HG03565 (cell line): ENCODE results near the gene LANCL3.
"Not testable (repeated sequence)": the region's sequence is repeated elsewhere in the genome, so short reads cannot be mapped to it uniquely, and the experiment has no call there.

ENCODE experiments used
- ATAC-seq: cut with Tn5 transposase; IDR thresholded peaks from one replicate; pipeline ENCODE4 v1.9.1; 2021; ENCODE audit warnings: mild to moderate bottlenecking, moderate library complexity; ENCODE audit not compliant: unreplicated experiment

LANCL3 gene

DNA sequence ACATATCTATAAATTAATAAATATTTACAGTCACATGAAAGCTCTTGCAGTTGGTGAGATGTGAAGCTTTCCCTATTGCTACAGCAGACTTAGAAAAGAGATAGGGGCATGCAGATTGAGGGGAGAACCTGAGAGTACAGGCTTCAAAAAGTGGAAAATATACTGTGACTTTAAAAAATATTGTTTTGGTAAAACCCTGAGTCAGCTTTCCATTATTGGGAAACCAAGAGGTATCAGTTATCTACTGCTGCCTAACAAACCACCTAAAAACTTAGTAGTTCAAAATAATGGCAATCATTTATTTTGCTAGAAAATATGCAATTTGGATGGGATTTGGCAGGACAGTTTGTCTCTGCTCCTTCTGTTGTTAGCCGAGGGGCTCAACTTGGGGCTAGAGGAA, 38.3 kb downstream of the LANCL3 start:
- no peak for ATAC-seq

DNA sequence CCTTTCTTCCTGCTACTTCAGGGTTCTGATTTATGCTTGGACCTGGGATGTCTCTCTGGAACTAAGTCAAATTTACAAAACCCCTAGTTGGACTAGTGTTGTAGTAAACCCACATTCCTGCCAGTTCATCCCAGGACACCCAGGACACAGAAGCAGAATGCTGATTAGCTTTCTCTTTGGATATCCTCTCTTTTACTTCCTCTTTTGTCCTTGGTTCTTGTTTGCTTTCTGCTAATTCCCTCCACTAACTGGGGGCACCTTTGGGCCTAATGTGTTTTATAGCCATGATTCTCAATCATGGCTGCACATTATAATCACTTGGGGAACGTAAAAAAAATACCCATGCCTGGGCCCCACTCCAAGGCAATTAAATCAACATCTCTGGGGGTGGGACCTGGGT, 42.5 kb downstream of the LANCL3 start:
- ATAC-seq = no peak

DNA sequence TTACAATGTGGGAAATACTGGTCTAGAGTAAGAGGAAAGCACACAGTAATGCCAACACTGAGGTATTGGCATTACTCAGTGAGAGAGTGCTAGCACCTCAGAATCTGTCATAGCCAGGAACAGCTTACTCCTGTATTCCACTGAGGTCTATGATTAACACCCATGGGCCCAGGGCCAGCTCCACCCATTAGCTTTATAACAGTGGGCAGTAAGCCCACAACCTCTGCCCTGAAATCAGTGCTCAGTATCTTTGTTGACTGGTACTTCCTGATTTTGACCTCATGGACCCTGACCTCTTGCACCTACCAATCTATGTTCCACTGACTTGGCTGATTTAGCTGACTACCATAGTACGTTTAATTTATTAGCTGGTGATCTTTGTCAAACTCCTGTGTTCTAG, 56.1 kb downstream of the LANCL3 start:
- ATAC-seq = no peak

DNA sequence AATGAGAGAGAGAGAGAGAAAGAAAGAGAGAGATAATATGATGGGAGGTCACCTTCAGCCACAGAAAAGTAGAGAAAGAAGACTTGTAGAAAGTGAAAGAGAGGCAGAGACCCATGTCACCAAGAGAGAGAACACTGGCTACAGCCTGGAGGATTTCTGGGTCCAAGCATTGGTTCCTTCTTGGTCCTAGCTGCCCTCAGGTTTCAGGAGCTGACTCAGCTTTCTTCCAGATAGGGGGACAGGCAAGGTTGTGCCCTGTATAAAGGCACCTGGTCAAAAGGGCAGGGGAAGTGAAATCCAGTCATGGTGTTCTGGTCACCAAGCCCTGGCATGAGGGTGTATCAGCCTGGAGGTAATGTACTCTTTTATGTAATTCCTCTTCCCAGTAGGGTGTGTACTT, 66.6 kb downstream of the LANCL3 start:
- ATAC-seq = no peak

DNA sequence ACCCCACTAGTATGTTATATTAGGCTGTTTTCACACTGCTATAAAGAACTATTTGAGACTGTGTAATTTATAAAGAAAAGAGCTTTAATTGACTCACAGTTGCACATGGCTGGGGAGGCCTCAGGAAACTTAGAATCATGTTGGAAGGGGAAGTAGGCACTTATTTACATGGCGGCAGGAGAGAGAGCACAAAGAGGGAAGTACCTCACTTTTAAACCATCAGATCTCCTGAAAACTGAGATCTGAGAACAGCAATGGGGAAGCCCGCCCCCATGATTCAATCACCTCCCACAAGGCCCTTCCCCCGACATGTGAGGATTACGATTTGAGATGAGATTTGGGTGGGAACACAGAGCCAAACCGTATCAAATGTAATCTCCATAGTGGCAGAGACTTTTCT, 68.7 kb downstream of the LANCL3 start:
- ATAC-seq = no peak

DNA sequence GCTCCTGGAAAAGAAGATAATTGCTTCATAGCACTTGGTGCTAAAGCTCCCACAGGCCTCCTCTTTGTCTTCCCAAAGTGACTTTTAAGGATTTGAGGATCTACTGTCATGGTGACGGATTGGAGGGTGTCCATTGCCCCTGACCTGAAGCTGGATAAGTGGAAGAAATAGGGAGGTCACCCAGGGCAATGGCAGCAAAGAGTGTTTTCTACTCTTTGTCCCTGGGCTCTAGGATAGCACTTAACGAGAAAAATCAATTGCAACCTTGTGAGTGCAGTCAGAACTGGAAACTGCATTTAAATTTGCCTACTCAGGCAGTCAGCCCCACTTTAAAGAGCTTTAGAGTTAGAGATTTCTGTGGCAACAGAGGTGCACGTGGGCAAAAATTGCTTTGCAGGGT, 70.4 kb downstream of the LANCL3 start:
- ATAC-seq = no peak

DNA sequence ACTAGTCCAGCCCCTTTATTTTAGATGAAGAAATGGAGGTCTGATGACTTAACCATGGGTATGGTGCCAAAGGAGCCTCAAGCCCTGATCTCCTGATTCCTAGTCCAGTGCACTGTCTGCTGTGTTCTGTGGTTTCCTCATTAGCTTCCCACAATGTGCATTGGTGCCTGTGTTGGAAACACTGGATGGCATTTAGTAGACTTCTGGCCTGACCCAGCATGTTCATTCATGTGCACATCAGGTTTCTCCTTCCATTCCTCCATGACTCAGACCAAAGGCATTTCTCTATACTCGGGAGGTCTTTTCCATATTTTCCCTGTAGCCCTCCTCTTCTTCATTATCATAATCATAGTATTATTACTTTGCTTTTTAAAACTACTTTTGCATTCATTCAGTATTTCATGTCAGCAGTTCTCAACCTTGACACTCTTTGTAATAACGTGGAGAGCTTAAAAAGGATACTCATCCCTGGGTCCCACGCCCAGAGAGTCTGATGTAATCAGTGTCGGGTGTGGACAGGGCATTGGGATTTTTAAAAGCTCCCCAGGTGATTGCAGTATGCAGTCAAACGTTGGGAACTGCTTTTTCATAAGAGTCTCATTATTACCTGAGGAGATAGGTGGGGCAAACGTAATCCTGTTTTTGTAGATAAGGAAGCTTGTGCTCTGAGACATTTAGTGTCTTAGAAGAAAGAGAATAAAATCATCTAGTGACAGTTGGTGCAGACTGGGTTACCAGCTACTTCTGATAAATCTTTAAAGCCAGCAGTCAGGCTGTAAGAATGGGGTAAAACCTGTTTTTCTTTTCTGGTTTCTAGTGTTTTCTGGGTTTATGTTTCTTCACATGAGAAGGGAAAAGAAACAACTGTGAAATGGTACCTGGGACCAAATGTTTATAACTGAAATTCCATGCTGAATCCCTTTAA, 73.2 kb downstream of the LANCL3 start:
- ATAC-seq = no peak

DNA sequence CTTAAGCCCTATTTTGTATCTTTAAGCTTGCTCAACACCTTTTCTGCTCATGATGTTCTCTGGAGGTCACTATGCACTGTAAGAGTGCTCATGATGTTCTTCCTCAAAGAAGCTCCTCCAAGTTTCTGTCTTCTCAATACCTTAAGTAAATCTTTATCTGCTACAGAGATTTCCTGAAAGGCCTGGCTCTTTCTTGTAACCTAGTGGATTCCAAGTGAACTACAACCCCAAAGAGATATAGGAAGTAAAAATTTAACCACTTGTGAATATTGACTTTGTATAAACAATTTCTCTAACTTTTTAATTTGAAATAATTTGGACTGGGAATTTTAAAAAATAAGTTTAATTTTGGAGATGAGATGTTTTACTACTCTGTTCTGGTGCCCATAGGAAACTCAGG, 74.8 kb downstream of the LANCL3 start:
- no peak for ATAC-seq

DNA sequence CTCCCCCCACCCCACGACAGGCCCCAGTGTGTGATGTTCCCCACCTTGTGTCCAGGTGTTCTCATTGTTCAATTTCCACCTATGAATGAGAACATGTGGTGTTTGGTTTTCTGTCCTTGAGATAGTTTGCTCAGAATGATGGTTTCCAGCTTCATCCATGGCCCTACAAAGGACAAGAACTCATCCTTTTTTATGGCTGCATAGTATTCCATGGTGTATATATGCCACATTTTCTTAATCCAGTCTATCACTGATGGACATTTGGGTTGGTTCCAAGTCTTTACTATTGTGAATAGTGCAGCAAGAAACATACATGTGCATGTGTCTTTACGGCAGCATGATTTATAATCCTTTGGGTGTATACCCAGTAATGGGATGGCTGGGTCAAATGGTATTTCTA, 79.4 kb downstream of the LANCL3 start:
- not testable (repeated sequence) for ATAC-seq

DNA sequence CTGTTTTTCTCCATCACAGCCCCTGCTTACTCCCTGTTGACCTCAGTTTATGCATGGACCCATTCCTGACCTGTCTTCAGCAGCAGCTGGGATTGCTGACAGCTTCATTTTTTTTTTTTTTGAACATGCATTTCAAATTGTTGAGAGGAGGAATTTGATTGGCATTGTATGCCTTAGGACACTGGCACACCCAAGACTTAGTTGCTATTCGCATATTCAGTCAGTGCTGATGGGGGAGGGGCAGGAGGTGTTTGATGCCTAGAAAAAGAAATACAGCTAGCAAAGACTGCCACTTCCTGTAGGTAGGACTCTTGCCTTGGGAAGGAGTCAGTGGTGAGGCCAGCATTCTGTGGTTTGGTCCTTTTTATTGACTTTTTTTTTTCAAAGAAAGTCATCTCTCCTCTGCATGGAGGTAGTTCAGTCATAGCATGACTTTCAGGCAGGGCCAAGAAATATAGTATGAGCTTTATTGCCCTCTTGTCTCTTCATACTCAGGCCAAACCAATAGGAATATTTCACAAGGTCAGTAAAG, 80.5 kb downstream of the LANCL3 start:
- no peak for ATAC-seq

DNA sequence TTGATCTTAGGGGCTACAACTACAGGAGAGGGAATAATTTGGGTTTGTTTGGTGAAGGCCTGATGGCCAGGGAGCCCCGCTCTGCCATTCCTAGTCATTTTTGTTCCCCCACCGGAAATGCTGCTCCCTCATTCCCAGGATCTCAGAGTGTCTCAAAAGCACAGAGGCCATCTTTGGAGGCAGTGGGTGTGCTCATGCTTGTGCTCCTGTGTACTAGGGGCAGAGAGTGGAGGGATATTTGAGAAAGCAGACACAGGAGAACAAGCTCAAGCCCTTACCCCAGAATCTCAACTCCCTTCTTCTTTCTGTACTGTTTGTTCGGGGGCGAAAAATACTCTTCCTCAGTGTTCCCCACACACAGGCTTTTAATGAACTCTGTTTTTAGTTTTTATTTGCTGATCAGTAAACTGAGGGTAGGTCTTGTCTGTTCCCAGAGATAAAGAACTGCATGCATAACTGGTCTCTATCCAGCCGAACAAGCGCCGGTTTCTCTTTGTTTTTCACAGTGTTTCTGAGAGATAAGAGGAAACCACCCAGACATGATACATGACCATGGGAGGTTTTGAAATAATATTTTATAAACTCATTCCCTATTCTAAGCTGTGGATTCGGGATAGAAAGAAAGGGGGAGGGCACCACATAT, 81.2 kb downstream of the LANCL3 start:
- ATAC-seq = no peak

DNA sequence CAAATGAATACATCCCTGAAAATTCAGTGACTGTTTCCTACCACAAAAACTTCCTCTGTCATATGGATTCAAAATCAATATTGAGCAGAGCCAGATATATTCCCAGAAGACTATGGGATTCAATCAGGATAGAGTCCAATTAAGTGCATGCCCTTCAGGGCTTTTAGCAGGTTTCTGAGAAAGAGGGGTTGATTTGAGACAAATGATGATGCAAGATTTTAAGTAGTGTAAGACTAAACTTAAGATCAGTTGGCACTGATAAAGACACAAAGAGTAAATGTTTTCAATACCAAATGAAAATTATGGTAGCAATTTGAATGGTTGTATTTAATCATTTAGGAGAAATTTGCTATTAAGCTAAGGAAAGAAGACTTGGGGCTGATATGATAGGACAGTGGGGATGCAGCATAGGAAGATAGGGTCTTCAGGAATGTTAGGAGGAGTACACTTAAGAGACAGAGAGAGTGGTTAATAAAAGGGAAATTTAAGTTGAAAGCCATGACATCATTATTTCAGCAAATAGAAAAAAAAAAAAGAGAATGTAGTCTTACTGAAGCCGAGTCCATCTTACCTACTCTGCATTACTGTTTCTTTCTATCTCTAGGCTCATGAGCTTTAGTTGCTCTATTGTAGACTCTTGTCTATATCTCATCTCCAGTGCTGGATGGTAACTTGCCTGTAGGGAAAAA, 82.1 kb downstream of the LANCL3 start:
- no peak for ATAC-seq

DNA sequence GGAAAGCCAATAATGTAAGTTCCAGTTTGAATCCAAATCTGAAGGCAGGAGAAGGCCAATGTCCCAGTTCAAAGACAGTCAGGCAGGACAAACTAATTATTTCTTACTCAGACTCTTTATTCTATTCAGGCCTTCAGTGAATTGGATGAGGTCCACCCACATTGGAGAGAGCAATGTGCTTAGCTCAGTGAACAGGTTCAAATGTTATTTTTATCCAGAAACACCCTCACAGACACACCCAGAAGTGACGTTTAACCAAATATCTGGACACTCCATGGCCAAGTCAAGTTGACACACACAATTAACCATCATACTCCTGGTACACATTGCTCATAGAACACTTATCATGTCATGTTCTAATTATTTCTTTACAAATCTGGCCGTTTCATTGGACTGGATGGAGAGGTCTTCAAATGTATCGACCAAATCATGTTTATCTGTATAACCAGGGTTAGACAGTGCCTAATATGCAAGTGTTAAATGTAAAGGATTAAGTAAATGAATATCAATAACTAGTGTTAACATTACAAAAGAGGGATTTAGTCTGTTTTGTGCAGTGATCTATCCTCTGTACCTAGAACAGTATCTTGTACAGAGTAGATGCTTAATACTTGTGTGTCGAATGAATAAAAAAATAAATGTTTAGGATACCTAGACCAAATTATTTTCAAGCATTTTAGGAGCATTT, 87.0 kb downstream of the LANCL3 start:
- no peak for ATAC-seq

DNA sequence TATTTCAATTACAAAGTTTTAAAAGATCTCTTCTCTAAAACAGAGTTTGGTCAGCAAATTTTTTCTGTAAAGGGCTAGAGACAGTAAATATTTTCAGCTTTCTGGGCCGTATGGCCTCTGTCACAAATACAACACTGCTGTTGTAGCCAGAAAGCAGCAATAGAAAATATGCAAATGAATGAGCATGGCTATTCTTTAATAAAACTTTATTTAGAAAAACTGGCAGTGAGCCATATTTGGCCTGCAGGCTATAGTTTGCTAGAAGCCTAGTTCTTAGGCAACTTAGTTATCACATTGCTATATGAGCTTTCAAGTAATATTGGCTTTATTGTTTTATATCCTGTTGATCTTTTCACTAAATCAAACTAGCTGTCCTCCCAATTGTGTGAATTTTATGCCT, 87.6 kb downstream of the LANCL3 start:
- no peak for ATAC-seq

DNA sequence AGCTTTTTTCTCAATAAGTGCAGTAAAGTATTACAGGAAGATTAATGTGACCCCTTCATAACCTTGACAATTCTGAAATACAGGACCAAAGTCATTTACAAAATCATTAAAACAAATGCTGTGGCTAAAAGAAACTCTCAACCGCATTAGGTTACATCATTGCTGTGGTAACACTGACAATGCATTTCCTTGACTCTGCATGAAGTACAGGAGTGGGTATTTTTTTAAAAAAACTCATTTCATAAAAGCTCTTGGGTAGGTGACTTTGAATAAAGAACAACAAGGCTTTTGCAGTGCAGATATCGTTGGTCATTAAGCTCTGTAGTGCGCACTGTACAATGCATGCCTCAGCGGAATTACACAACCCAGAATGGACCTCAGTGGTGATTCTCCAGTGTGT, 90.7 kb downstream of the LANCL3 start:
- ATAC-seq = no peak

DNA sequence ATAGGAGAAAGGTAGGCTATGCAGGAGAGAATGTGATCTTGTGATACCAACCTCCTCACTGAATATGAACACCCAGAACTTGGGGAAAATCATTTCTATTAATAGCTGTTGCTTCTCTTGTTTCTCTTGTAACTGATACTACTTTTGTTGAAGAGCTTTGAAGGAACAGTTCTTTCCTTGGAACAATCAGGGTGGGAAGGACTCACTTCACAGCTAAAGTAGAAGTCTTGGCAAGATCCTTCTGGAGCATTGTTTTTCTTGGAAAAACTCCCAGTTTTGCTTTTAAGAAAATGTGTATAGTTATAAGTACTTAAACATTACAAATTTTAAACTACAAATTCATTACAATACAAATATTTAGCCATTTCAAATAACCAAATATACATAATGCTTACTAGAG, 95.1 kb downstream of the LANCL3 start:
- no peak for ATAC-seq

DNA sequence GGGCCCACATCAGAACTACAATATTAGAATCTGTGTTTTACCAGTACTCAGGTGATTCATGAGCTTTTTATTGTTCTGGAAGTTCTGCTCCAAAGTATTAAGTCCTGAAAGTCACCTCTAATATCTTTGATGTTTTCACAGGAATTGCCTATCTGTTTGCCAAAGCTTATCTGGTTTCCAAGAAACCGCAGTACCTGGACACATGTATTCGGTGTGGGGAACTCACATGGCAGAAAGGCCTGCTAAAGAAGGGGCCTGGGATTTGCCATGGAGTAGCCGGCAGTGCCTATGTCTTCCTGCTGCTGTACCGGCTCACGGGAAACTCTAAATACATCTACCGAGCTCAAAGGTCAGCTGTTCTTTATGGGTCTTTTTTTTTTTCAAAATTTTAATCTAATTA, 95.7 kb downstream of the LANCL3 start:
- no peak for ATAC-seq

DNA sequence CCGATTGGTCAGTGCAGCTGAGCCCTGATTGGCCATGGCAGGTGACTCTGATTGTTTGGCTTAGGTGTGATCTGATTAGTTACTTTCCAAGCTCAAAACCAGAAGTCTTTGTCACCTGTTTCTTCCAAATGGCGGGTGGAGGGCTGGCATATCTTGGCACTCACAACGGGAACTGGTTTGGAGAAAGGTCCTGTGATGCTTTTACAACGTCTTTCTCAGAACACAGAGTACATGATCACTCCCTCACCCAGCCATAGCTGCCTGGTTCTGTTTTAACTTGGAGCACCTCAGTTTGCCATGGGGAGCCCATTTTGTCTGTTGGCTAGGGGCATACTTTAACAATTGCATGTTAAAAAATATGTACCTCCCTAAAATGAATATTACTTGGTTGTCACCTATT, 101.1 kb downstream of the LANCL3 start:
- no peak for ATAC-seq

DNA sequence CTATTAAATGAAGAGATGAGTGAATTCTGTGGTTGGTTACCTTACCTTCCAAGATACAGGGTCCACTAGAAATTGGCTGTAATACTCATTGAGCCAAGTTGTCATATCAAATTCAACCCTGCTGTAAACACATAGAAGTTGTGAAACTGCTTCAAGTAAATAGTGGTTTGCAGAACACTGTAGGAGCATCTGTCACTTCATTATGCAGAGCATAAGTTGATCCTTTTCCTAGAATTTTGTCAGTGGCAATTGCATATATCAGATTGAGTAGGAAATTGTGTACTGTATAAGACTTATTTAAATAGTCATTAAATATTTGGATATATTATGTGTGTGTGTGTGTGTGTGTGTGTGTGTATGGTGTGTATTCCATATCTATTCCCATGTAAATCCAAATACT, 105.3 kb downstream of the LANCL3 start:
- ATAC-seq = no peak

DNA sequence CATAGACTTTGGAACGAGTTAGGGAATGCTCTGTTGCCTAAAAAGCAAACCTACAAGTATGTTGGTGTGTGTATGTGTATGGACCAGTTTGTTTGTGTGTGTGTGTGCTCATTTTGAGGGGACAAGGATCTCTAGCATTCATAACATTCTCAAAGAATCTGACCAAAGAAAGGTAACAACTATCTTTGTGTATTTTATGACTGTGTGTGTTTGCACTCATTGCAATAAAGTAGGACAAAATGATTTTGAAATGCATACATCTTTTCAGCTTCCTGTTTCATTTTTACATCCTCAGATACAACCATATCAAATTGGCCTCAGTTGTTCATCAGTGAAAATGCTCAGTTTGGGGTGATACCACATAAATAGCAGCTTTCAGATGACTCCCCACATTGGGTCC, 105.8 kb downstream of the LANCL3 start:
- ATAC-seq = no peak

DNA sequence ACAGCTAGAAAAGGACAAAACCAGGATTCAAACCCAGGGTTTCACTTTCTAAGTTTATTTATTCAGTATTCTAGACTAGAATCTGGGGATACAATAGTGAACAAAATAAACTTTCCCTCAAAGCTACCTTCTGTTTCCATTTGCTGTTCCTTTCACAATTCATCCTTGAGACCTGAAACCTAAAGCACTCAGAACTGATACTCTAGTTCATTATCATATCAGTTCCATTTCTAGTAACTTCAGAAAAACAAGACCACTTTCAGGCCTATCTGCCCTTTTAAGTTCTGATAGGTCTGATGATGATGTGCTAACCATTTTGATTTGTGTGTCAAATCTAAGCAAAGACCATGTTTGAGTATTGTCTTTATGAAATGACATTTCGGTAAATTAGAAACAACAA, 106.3 kb downstream of the LANCL3 start:
- ATAC-seq = no peak
